ENCODE results near the gene ACOXL. TPM values are rescaled to one million over a fixed set of nuclear protein-coding genes. Genes with fewer than 3 reads are reported as not detected.

Gene ACOXL
- total RNA-seq, 1 experiment from 2014 or later: not detected

GRCh38 chr2:111005821-111006220, 273.4 kb downstream of the ACOXL start:
- DNase-seq (ENCODE audit: low read depth): no peak

GRCh38 chr2:111007757-111008688, 275.6 kb downstream of the ACOXL start:
- no peak for DNase-seq (ENCODE audit: low read depth)

GRCh38 chr2:111011218-111011617, 278.8 kb downstream of the ACOXL start:
- no peak for DNase-seq (ENCODE audit: low read depth)

DNA sequence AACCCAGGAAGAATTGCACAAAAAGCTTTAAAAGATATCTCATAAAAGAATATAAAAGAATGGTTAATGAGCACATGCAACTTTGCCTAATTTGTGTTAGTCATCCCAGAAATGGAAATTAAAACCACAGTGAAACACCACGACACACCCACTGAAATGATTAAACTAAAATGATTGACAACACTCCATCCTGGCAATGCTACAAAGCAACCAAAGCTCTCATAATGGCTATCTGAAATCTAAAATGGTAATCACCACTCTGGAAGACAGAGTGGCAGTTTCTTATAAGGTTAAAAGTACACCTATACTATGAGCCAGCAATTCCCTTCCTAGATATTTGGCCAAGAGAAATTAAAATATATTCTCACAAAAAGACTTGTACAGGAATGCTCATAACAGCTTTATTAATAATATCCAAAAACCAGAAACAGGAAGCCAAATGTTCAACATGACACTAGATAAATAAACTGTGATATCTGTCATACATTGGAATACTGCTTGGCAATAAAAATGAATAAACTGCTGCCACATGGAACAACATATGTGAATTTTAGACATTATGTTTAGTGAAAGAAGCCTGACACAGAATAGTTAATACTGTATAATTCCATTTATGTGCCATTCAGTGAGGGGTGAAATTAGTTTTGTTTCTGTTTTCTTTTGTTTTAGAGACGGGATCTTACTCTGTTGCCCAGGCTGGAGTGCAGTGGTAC, 283.1 kb downstream of the ACOXL start:
- DNase-seq (ENCODE audit: low read depth): no peak

DNA sequence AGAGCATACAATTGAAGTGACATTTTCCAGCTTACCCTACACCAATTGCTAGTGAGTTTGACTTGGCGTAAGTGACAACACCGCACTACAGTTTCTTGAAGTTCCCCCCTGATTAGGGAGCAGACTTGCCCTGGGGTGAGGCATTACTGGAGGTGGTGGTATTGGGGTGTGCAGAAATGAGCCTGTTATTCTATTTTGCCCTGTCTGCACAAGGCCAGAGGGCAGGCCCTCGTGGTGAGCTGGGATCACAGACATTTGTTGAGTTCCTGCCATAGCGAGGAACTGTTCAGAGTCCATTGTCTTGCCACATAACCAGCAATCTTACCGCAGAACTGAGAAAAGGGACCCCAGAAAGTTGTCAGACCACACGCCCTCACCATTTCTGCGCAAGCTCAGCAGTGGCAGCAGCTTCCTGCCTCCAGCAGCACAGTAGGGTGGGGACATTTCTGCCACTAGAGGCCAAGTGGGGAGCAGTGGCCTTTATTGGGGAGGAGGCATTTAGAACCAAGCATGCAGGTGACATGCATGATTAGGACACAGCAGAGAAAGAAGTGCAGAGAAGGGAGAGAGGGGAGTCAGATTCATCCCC, 284.8 kb downstream of the ACOXL start:
- DNase-seq (ENCODE audit: low read depth): no peak

DNA sequence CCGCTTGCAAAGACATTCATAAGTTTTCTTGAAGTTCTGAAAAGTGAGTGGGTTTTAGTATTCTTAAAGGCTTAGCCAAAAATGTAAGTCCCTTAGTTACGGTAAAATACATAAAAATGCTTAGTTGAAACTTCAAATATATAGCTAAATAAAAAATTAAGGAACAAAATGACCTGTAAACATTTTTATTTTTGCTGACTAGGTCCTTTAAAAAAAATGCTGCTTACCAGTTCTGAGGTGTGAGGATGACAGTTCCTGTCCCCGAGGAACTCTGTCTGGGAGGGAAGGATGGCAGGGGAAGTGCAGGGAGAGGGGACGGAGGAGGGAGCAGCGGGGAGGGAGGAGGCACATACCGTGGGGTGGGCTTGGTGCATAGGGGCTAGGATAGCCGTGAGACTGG, 285.5 kb downstream of the ACOXL start:
- DNase-seq (ENCODE audit: low read depth): no peak

- DNase-seq (ENCODE audit: low read depth): no peak
Measured at GRCh38 chr2:111019381-111019780, 287.0 kb downstream of the ACOXL start.

- no peak for DNase-seq (ENCODE audit: low read depth)
Measured at GRCh38 chr2:111022633-111023032, 290.3 kb downstream of the ACOXL start.

DNA sequence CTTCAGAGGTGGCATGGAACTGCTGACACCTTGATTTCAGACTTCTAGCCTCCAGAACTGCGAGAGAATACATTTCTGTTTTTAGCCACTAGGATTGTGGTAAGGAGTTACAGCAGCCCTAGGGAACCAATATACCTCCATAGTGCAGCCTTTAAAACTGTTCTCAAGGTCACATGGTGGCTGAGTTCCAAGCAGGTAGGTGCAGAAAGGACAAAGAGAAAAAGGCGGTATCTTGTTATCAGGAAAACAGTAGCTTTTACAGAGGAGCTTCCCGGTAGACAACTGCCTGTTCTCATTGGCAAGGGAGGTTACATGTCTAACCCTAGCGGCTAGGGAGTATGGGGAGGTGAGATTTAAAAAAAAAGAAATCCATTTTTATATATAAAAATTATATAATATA, 292.1 kb downstream of the ACOXL start:
- no peak for DNase-seq (ENCODE audit: low read depth)

- DNase-seq (ENCODE audit: low read depth): no peak
Measured at GRCh38 chr2:111025288-111025687, 292.9 kb downstream of the ACOXL start.

- DNase-seq (ENCODE audit: low read depth): no peak
Measured at GRCh38 chr2:111028720-111029119, 296.3 kb downstream of the ACOXL start.

DNA sequence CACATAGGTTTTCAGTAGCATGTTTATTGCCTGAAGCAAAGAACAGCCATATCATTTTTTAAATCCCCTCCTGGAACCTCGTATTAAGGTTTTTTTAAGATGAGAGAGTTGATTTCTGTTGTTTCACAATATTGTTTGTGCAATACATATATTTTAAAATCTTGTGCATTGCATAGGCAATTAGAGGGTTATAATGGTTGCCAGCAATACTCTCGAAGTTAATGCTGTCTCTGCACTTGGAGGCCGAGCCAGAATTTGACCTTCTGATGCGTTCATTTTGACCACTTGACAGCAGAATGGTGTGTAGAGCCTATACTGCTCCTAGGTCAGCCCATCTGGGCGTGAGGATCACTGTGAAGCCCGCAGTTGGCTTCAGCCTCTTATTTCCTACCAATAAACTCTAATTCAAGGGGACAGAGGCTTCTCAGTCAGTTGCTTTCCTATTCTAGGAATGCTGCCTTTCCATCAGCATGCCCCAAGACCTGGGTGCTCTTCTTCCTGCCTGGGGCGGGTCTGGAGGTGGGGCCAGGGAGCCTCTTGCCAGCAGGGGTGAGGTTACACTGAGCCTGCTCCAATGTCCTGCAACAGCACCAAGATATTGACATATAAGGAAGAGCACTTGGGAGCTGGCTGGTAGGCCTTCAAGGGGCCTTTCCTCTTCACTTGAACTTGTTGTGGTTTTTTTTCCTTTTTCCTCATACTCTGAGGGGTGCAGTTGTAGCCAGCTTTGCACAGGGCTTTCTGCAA, 297.0 kb downstream of the ACOXL start:
- DNase-seq (ENCODE audit: low read depth): no peak

- DNase-seq (ENCODE audit: low read depth): no peak
Measured at GRCh38 chr2:111030260-111030891, 298.0 kb downstream of the ACOXL start.

DNA sequence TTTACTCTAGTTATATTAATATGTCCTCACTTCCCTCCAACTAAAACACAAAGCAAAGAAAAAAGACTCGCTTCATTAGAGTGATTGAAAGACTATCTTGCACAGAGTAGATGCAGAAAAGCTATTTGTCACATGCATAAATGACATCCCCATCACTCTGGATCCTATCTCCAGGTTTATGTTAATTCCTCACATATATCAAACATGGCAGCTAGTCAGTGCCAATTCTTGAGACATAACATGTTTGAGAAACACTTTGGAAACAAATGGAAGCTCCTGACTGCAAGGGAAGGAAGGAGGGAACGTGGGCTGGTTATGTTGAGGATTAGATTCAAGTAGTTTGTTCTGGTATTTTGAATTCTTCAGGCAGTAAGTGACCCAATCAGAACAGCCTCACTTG, 298.6 kb downstream of the ACOXL start:
- DNase-seq (ENCODE audit: low read depth): no peak

- DNase-seq (ENCODE audit: low read depth): no peak
Measured at GRCh38 chr2:111031546-111032478, 299.4 kb downstream of the ACOXL start.

GRCh38 chr2:111032721-111033429, 300.5 kb downstream of the ACOXL start:
- DNase-seq (ENCODE audit: low read depth): peak; percentile 46

DNA sequence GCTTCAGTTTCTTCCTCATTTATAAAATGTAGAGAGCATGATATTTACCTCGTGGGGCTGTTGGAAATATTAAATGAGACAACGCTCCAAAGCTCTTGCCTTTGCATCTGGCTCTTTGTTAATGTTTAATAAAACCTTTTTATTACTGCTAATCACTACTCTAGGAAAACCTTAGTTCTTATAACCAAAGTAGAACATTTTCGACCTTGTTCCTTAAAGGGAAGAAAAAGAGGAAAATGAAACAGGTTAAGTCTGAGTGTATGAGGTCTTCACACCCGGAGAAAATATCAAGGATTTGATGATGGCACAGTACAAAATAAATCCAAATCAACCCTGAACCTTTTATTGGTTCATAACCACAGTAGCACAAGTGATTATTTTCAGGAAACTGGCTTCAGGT, 301.8 kb downstream of the ACOXL start:
- no peak for DNase-seq (ENCODE audit: low read depth)

DNA sequence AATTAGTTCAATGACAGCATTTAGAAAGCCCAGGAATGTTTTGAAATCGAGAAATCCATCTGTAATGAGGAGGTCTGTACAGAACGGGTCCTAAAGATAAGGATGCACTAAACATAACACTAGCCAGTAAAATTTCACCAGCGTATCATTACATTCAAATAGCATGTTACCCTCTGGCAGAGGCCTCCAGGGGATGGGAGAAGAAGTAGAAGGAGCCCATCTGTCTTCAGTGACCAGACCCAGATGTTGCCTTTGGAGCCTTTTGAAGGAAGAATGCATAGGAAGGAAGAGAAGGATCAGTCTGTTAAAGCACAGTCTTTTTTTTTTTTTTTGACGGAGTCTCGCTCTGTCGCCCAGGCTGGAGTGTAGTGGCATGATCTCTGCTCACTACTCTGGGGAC, 302.2 kb downstream of the ACOXL start:
- no peak for DNase-seq (ENCODE audit: low read depth)

GRCh38 chr2:111035830-111036441, 303.6 kb downstream of the ACOXL start:
- DNase-seq (ENCODE audit: low read depth): no peak

Data from Daoy (cell line).